NB4 (cell line): ENCODE data around the gene MRTFA.

Source experiments
- DNase-seq: peaks from one replicate; pipeline ENCODE4 v3.0.0; 2010; ENCODE audit warnings: low read depth
- H3K4me3 ChIP-seq: one replicate; pipeline ENCODE4 v1.5.1; 2011; ENCODE audit warnings: mild to moderate bottlenecking, low read depth, low read length, moderate library complexity
- MYC ChIP-seq: IDR thresholded peaks from 2 replicates; pipeline ENCODE4 v1.6.1; 2011; ENCODE audit warnings: low read depth, low read length
- POLR2A ChIP-seq: IDR thresholded peaks from 2 replicates; pipeline ENCODE4 v1.6.1; 2011; ENCODE audit warnings: mild to moderate bottlenecking; ENCODE audit not compliant: insufficient read length; ENCODE audit errors: extremely low read depth
- TF ChIP-seq, protein P1 (sequence below): IDR thresholded peaks from one replicate; pipeline ENCODE4 v1.5.1; 2012; ENCODE audit warnings: low read depth, low read length
- TF ChIP-seq, protein P2 (sequence below): IDR thresholded peaks from 2 replicates; pipeline ENCODE4 v1.6.1; 2011; ENCODE audit warnings: low read depth, low read length

Gene MRTFA

DNA sequence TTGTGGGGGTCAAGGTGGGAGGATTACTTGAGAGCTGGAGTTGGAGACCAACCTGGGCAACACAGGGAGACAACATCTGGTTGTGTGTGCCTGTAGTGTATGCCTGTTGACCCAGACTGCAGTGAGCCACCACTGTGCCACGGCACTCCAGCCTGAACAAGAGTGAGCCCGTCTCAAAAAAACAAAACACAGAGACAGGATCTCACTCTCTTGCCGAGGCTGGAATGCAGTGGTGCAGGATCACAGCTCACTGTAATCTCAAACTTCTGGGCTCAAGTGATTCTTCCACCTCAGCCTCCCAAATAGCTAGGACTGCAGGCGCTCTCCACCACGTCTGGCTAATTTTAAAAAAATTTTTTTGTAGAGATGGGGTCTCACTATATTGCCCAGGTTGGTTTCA, 153.6 kb downstream of the MRTFA start:
- no peak for DNase-seq
- TF ChIP-seq, protein P1, sequence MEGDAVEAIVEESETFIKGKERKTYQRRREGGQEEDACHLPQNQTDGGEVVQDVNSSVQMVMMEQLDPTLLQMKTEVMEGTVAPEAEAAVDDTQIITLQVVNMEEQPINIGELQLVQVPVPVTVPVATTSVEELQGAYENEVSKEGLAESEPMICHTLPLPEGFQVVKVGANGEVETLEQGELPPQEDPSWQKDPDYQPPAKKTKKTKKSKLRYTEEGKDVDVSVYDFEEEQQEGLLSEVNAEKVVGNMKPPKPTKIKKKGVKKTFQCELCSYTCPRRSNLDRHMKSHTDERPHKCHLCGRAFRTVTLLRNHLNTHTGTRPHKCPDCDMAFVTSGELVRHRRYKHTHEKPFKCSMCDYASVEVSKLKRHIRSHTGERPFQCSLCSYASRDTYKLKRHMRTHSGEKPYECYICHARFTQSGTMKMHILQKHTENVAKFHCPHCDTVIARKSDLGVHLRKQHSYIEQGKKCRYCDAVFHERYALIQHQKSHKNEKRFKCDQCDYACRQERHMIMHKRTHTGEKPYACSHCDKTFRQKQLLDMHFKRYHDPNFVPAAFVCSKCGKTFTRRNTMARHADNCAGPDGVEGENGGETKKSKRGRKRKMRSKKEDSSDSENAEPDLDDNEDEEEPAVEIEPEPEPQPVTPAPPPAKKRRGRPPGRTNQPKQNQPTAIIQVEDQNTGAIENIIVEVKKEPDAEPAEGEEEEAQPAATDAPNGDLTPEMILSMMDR, result no peak
- TF ChIP-seq POLR2A, result no peak
- no peak for TF ChIP-seq MYC
- TF ChIP-seq, protein P2, sequence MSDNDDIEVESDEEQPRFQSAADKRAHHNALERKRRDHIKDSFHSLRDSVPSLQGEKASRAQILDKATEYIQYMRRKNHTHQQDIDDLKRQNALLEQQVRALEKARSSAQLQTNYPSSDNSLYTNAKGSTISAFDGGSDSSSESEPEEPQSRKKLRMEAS, result no peak
- H3K4me3 ChIP-seq, result no peak overlapping the region

DNA sequence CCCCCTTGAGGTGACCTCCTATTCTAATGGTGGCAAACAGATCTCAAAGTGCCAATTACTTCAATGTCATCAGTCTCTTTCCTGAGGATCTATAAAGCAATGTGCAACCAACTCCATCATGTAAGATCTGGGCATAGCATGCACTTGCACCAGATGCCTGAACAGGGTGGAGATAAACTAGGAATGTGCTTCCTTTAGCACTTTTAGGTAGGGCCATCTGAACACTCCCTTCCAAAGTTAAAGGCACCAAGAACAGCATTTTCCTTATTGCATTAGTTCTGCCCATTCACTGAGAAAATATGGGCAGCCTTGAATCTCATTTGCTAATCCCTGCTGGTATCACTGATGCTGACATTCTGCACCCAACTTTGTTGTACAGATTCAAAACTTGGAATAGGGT, 154.1 kb downstream of the MRTFA start:
- TF ChIP-seq, protein P1, result no peak
- TF ChIP-seq MYC, result no peak
- no peak for TF ChIP-seq POLR2A
- TF ChIP-seq, protein P2, result no peak
- no peak for DNase-seq
- no peak overlapping the region for H3K4me3 ChIP-seq

DNA sequence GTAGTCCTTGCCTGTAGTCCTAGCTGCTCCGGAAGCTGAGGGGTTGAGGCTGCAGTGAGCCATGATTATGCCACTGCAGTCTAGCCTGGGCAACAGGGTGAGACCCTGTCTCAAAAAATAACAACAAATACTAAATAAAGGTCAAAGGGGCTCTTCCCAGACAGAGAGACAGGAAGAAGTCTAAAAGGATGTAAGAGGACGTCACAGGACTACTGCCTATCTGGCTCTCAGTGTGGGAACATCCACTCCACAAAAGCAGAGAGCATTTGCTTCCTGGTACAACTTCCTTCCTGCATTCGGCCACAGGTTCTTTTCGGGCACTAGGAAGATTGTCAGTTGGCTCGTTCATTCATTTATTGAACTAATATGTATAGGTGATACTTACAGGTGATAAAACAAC, 155.5 kb downstream of the MRTFA start:
- DNase-seq, result no peak
- H3K4me3 ChIP-seq, result no peak overlapping the region

DNA sequence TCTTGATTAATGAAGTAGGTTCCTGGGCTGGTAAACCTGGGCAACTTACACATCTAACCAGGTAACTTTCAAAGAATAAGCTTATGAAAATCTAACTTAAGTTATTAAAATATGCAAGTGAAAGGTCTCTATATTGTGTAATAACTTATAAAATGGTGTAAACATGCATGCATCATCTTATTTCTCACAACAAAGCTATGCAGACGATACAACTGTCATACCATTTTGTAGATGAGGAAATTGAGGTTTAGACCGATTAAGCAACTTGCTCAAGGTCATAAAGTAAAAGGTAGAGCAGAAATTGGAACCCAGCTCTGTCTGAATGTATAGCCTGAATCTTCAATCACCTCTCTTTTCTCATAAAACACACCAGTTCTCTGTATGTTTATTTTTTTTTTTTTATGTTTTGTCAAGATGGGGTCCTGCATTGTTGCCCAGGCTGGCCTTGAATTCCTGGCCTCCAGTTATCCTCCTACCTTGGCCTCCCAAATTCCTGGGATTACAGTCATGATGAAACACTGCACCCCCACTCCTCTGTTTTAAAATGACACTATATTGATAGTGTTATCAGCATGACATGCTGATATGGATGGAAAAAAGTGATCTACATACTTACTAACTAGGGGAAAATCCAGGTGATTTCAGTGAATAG, 156.5 kb downstream of the MRTFA start:
- H3K4me3 ChIP-seq, result no peak overlapping the region
- DNase-seq, result peak; percentile 64
- TF ChIP-seq POLR2A, result no peak
- TF ChIP-seq, protein P1, result no peak
- no peak for TF ChIP-seq MYC
- TF ChIP-seq, protein P2, result no peak

More for the DNA sequence above, 155.5 kb downstream of the MRTFA start:
- no peak for TF ChIP-seq MYC

DNA sequence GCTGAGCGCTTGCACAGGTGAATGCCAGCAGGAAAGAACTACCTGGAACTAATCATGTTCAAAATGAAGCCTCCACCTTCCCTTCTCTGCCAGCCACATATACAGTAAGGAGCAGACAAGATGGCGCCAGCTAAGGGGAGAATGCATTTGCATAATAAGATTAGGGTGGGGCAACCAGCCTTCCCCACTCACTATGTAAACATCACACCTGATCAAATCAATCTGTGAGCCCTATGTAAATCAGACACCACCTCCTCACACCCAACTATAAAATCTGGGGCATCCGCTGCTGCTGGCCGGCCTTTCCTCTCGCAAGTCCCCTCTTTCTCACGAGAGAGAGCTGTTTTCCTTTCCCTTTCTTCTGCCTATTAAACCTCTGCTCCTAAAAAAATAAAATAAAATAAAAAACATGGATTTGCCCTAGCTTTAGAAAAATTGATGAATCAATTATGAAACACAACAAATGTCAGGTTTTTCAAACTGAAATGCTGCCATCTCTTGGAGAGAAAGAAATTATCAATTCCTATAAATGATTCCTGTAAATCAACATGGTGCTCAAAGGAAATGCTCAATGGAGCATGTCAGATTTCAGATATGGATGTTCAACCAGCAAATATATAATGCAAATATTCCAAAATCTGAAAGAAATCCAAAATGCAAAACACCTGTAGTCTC, 157.3 kb downstream of the MRTFA start:
- DNase-seq, result no peak
- no peak overlapping the region for H3K4me3 ChIP-seq
- TF ChIP-seq MYC, result no peak
- TF ChIP-seq, protein P2, result no peak
- TF ChIP-seq POLR2A, result no peak
- TF ChIP-seq, protein P1, result no peak

DNA sequence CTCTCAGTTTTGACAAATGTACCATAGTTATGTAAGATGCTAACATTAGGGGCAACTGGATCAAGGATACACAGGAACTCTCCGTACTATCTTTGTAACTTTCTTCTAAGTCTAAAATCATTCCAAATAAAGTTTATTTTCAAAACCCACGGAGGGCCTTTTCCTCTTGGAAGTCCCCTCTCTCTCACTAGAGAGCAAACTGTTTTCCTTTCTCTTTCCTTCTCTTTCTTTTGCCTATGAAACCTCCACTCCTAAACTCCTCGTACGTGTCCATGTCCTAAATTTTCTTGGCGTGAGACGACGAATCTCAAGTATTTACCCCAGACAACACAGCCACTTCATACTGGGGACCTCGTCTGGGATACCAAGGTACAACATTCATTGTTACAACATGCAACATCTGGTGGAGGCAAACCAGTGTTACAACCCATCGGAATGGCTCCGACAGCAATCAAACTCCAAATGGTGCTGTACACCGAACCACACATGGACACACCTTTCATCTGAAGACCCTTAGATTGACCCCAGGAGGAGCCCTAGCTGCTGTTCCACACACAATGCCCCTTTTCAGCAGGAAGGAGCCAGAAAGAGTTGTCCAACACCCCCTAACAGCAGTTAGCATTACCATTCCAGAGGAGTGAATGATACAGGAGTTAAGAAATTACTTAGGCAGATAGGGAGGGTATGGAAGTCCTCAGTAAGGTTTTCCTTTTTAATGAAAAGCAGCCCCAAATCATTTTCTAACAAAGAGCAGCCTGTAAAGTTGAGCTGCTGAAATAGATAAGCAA, 158.0 kb downstream of the MRTFA start:
- H3K4me3 ChIP-seq, result no peak overlapping the region

More for the DNA sequence above, 158.0 kb downstream of the MRTFA start:
- DNase-seq, result no peak
- TF ChIP-seq, protein P2, result no peak
- no peak for TF ChIP-seq POLR2A
- TF ChIP-seq, protein P1, result no peak
- no peak for TF ChIP-seq MYC
